ENCODE measurements around the gene MAGIX. TPM values are rescaled to one million over a fixed set of nuclear protein-coding genes. Genes with fewer than 3 reads are reported as not detected.
A peak's percentile ranks its signal among the peaks of the same experiment; 100 is the strongest.
"Not testable (repeated sequence)": the region's sequence is repeated elsewhere in the genome, so short reads cannot be mapped to it uniquely, and the experiment has no call there.

MAGIX gene
- total and polyA plus RNA-seq, 10 donors = 0.89 to 4.3 (median 1.4) TPM

GRCh38 chrX:49171752-49172279 is 9.3 kb downstream of the MAGIX start, which contains the start of gene PLP2:
PLP2 (plus strand) TSS chrX:49171898; CDS start chrX:49172001, 103 bp downstream.
- 0 to 48% (median 1%) methylated on average over 12 to 46 of the region's 46 CpGs for WGBS, 5 donors
- intact Hi-C loops (cut with DNase I; ENCODE audit: low total_unique reads) = no loop called here
- no peaks in the 10 kb centered on the region for H3K27me3 ChIP-seq (replicated peaks in 1 of 7)
- H3K9me3 ChIP-seq = no peaks in the 10 kb centered on the region
- H3K4me1 ChIP-seq = peaks cover 0 to 59% (median 24%) of the 10 kb centered on the region in 6 donors
- TF ChIP-seq CTCF (IDR thresholded peaks at IDR 0.05 in 8 of 11, conservative IDR thresholded peaks at IDR 0.05 in 3 of 11) (no peak), POLR2A (IDR thresholded peaks at IDR 0.05) (no peak), POLR2AphosphoS5 (IDR thresholded peaks at IDR 0.05) (peak; percentile 71 to 79 (median 76))
- peak within 1 kb of the TSS; percentile 42 to 93 (median 85) for H3K27ac ChIP-seq
- peaks cover 0 to 36% (median 8%) of the 10 kb centered on the region in 6 donors for H3K36me3 ChIP-seq
- H3K4me3 ChIP-seq = peak within 1 kb of the TSS; percentile 37 to 77 (median 52)
- peak; percentile 90 for DNase-seq

- peaks cover 0 to 59% (median 26%) of the 10 kb centered on the region in 6 donors for H3K4me1 ChIP-seq
- intact Hi-C loops (cut with DNase I; ENCODE audit: low total_unique reads) = no loop called here
- no peaks in the 10 kb centered on the region for H3K9me3 ChIP-seq
- H3K4me3 ChIP-seq = peak overlapping the region; percentile 37 to 77 (median 52)
- DNase-seq = peak; percentile 92
- TF ChIP-seq POLR2AphosphoS5 (IDR thresholded peaks at IDR 0.05) (peak; percentile 52 to 77 (median 56)), CTCF (IDR thresholded peaks at IDR 0.05 in 8 of 11, conservative IDR thresholded peaks at IDR 0.05 in 3 of 11) (no peak), POLR2A (IDR thresholded peaks at IDR 0.05) (no peak)
- 0 to 41% (median 1%) methylated on average over 4 to 37 of the region's 37 CpGs for WGBS, 5 donors
- peak overlapping the region; percentile 42 to 93 (median 85) for H3K27ac ChIP-seq
- H3K36me3 ChIP-seq = peaks cover 0 to 42% (median 8%) of the 10 kb centered on the region in 6 donors
- no peaks in the 10 kb centered on the region for H3K27me3 ChIP-seq (replicated peaks in 1 of 7)
Observed at GRCh38 chrX:49172280-49172780, 9.8 kb downstream of the MAGIX start.

- H3K9me3 ChIP-seq; H3K27me3 ChIP-seq (replicated peaks in 1 of 7); intact Hi-C loops (cut with DNase I; ENCODE audit: low total_unique reads): not testable (repeated sequence)
- 84 to 100% (median 90%) methylated on average over 5 to 8 of the region's 8 CpGs for WGBS, 5 donors
- peak; percentile 64 for DNase-seq
- Histone ChIP-seq H3K36me3 (peaks cover 0 to 54% (median 10%) of the 10 kb centered on the region in 6 donors), H3K4me1 (peaks cover 0 to 49% (median 16%) of the 10 kb centered on the region in 6 donors), H3K4me3 (peak overlapping the region in 1 of 8 donors; percentile 77), H3K27ac (peak overlapping the region in 3 of 8 donors; percentile 89 to 93 (median 92))
Observed at GRCh38 chrX:49173544-49173943, 11.0 kb downstream of the MAGIX start.

GRCh38 chrX:49174723-49175122 is 12.2 kb downstream of the MAGIX start:
- peaks cover 0 to 43% (median 13%) of the 10 kb centered on the region in 6 donors for H3K4me1 ChIP-seq
- no peak for DNase-seq
- no peak overlapping the region for H3K27ac ChIP-seq
- no peak for TF ChIP-seq POLR2AphosphoS5 (IDR thresholded peaks at IDR 0.05)
- TF ChIP-seq POLR2A (IDR thresholded peaks at IDR 0.05) = no peak
- TF ChIP-seq CTCF (IDR thresholded peaks at IDR 0.05 in 8 of 11, conservative IDR thresholded peaks at IDR 0.05 in 3 of 11) = no peak
- intact Hi-C loops (cut with DNase I; ENCODE audit: low total_unique reads) = no loop called here
- H3K36me3 ChIP-seq = peaks cover 0 to 66% (median 16%) of the 10 kb centered on the region in 6 donors
- H3K4me3 ChIP-seq = no peak overlapping the region
- H3K9me3 ChIP-seq = no peaks in the 10 kb centered on the region
- WGBS, 5 donors = 81 to 96% (median 91%) methylated on average over 3 of the region's 3 CpGs
- H3K27me3 ChIP-seq (replicated peaks in 1 of 7) = no peaks in the 10 kb centered on the region

All from spleen (tissue), 11 donors.